ENCODE data around the gene GRID1.

GRID1 gene

DNA sequence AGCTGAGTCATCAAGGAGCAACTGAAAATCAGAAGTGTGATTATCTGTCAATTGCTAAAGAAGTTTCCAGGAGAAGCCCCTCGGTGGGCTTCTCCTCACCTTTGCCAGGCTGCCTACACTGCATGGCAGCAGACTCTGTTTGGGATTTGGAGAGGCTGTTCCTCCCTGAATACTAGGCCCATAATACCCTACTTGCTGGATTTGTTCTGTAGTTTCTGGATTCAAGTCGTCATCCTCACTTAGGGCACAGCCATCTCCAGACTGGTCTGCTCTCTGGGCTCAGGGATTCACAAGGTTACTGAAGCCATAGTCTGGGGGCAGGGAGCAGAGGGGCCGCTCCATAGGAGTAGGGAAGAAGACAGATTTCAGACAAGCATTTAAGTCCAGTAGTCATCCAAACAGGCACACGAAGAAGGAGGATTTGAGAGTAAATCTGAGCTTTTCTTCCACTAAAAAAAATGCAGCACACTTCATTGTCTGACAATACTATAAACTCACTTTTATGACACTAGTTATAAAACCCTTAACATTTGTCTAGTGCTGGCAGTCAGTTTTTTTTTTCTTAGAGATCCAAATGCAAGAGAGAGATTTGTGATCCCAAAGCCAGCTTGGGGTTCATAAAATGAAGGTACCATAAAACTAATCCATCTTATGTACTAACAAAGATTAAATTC lies 723.3 kb downstream of the GRID1 start:
- no peak for DNase-seq (ENCODE audit: low read depth in 4 of 4, low spot score in 1 of 4)

GRCh38 chr10:85642421-85643170 lies 724.0 kb downstream of the GRID1 start:
- no peak for DNase-seq (ENCODE audit: low read depth in 4 of 4, low spot score in 1 of 4)

DNA sequence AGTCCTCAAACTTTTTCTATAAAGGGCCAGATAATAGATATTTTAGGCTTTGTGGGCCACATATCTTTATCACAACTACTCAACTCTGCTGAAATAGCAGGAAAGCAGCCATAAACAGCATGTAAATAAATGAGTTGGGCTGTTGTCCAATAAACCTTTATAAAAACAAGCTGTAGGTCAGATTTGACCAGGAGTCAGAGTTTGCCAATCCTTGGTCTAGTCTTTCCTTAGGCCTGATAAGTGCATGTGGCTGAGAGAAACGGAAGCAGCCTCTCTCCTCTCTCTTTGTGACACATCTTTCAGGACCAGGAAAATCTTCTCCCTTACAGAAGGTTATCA lies 724.5 kb downstream of the GRID1 start:
- no peak for DNase-seq (ENCODE audit: low read depth in 4 of 4, low spot score in 1 of 4)

DNA sequence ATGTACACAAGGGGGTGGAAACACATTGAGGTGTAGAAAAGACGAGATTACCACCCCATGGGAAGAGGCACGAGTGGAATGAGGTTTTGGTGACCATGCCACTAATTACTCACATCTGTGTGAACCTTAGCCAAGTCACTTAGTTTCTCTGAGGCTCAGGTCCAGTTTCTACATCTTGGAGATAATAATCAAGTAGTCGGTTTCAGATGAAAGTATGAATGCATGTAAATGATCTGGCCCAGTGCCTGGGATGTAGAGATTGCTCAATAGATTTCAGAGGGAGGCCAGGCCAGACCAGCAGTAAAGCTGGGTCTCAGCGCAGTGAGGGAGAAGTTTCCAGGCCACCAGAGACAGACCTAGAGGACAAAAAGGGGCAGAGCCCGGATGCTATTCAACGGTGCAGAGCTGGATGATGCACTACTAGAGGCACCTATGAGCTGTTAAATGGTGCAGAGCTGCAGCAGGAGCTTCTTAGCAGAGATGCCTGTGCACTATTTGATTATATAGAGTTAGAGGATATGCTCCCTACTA lies 725.1 kb downstream of the GRID1 start:
- DNase-seq (ENCODE audit: low read depth in 4 of 4, low spot score in 1 of 4) = no peak

GRCh38 chr10:85638797-85639196 lies 727.8 kb downstream of the GRID1 start:
- no peak for DNase-seq (ENCODE audit: low read depth in 4 of 4, low spot score in 1 of 4)

DNA sequence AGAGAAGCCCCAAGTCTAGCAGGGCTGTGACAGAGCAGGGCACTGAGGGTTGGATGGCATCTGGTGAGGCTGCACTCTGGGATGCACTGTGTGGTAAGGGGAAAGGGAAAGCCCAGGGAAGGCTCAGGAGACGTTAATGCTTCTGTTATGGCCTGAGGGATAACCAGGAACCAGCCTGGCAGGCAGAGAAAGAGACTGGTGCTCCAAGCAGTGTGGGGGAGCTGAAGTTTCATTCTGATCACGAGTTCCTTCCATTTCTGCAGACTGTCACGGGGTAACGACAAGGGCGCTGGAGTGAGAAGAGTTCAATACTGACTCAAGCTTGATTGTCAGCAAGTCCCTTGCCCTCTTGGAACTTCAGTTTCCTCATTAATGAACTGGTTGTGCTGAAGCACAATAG lies 730.9 kb downstream of the GRID1 start:
- no peak for DNase-seq (ENCODE audit: low read depth in 4 of 4, low spot score in 1 of 4)

- DNase-seq (ENCODE audit: low read depth in 4 of 4, low spot score in 1 of 4) = no peak
Observed at GRCh38 chr10:85624511-85624910, 742.1 kb downstream of the GRID1 start.

DNA sequence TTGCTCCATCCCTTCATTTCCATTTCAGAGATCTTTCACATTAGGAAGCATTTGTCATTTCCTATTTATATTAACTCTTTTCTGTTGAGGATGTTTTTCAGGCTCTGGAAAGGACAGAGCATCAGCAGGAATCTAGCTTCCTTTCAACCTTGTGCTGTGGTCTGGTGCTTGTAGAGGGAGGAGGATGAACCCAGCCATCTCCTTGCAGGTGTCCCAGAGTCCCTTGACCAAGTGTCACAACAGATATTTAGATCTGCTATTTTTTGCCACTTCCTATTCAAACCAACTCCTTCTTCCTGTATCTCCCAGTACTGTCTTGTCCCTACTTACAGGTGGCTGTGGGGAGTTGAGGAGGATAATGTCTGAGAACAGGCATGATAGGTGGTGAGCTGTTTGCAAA lies 742.8 kb downstream of the GRID1 start:
- DNase-seq (ENCODE audit: low read depth in 4 of 4, low spot score in 1 of 4) = no peak

- no peak for DNase-seq (ENCODE audit: low read depth in 4 of 4, low spot score in 1 of 4)
Observed at GRCh38 chr10:85623342-85623741, 743.3 kb downstream of the GRID1 start.

DNA sequence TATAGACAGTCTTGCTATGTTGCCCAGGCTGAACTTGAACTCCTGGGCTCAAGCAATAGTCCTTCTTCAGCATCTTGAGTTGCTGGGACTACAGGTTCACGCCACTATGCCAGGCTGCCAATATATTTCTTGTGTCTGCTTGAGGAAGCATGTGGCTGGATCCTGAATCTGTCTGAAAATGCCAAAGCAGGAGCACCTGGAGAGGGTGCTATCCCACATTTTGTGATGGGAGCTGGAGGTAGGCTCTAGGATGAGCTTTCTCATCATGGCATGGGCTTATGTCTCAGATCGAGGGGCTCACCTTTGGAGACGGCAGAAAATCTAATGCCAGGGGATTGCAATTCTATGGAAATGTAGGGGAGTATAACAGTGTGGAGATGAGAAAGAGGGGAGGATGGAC lies 744.2 kb downstream of the GRID1 start:
- no peak for DNase-seq (ENCODE audit: low read depth in 4 of 4, low spot score in 1 of 4)

- no peak for DNase-seq (ENCODE audit: low read depth in 4 of 4, low spot score in 1 of 4)
Observed at GRCh38 chr10:85621562-85621961, 745.0 kb downstream of the GRID1 start.

- no peak for DNase-seq (ENCODE audit: low read depth in 4 of 4, low spot score in 1 of 4)
Observed at GRCh38 chr10:85620807-85621206, 745.8 kb downstream of the GRID1 start.

- DNase-seq (ENCODE audit: low read depth in 4 of 4, low spot score in 1 of 4) = no peak
Observed at GRCh38 chr10:85619832-85620231, 746.8 kb downstream of the GRID1 start.

DNA sequence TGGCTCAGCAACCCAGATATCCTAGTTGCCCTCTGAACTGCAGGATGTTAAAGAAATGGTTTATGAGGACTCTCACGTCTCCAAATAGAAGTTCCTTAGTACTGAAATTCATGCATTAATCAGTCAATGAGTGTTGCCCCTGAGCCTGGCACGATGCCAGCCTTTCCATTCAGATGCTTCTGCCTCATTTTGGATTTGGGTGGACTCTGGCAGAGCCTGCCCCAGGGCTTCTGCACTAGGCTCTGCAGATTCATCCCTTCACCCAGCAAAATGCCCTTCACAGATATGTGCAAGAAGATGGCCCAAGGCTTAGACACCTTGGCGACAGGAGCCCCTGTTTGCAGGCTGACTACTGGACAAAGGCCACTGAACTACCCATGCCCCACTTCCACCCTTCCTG lies 747.8 kb downstream of the GRID1 start:
- DNase-seq (ENCODE audit: low read depth in 4 of 4, low spot score in 1 of 4) = no peak

- no peak for DNase-seq (ENCODE audit: low read depth in 4 of 4, low spot score in 1 of 4)
Observed at GRCh38 chr10:85617751-85618546, 748.6 kb downstream of the GRID1 start.

GRCh38 chr10:85615556-85615955 lies 751.0 kb downstream of the GRID1 start:
- no peak for DNase-seq (ENCODE audit: low read depth in 4 of 4, low spot score in 1 of 4)

GRCh38 chr10:85614981-85615380 lies 751.6 kb downstream of the GRID1 start:
- no peak for DNase-seq (ENCODE audit: low read depth in 4 of 4, low spot score in 1 of 4)

GRCh38 chr10:85614566-85614965 lies 752.0 kb downstream of the GRID1 start:
- DNase-seq (ENCODE audit: low read depth in 4 of 4, low spot score in 1 of 4) = no peak

DNA sequence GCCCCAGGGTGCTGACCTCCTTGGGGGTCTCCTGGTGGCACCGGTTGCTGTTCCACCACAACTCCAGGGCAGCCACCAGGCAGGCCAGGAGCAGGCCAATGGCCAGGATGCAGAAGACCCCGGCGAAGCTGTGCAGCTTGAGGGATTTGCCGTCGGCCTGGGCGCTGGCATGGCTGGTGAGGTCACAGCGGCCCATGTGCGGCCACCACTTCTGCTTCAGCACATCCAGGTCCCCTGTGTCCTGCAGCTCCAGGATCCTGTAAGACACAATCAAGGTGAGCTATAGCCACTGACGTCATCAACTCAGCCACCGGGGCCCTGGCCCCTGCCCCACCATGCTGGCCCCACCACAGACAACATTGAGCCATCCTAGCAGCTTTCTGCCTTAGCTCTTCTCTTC lies 753.2 kb downstream of the GRID1 start:
- DNase-seq (ENCODE audit: low read depth in 4 of 4, low spot score in 1 of 4) = no peak

- no peak for DNase-seq (ENCODE audit: low read depth in 4 of 4, low spot score in 1 of 4)
Observed at GRCh38 chr10:85612833-85613232, 753.8 kb downstream of the GRID1 start.

- DNase-seq (ENCODE audit: low read depth in 4 of 4, low spot score in 1 of 4) = no peak
Observed at GRCh38 chr10:85612378-85612775, 754.2 kb downstream of the GRID1 start.

Data from stimulated activated CD4-positive, alpha-beta T cell treated with anti-CD3 and anti-CD28 coated beads, Interleukin-1b, Interleukin-23, amount 100 ng/mL, for 24 hours (primary cell).